Osteocyte (in vitro differentiated cells): Measurements from ENCODE around the gene IGFBP1. TPM values are rescaled to one million over a fixed set of nuclear protein-coding genes. Genes with fewer than 3 reads are reported as not detected.

ENCODE experiments used
- DNase-seq: peaks from one replicate; pipeline ENCODE4 v3.0.0; 2021; ENCODE audit warnings: mixed read lengths; ENCODE audit not compliant: unreplicated experiment; ENCODE audit errors: extremely low spot score
- H3K27ac Mint-ChIP-seq: one replicate; pipeline ENCODE4 v1.8.0; 2021; ENCODE audit warnings: mild to moderate bottlenecking, mixed read lengths; ENCODE audit not compliant: unreplicated experiment
- H3K27me3 Mint-ChIP-seq: one replicate; pipeline ENCODE4 v1.8.0; 2021; ENCODE audit warnings: mixed read lengths; ENCODE audit not compliant: unreplicated experiment
- H3K36me3 Mint-ChIP-seq: one replicate; pipeline ENCODE4 v1.8.0; 2021; ENCODE audit warnings: mixed read lengths; ENCODE audit not compliant: unreplicated experiment
- H3K4me1 Mint-ChIP-seq: one replicate; pipeline ENCODE4 v1.8.0; 2021; ENCODE audit warnings: mixed read lengths; ENCODE audit not compliant: unreplicated experiment
- H3K4me3 Mint-ChIP-seq: one replicate; pipeline ENCODE4 v1.8.0; 2021; ENCODE audit warnings: mild to moderate bottlenecking, moderate library complexity, mixed read lengths; ENCODE audit not compliant: unreplicated experiment
- H3K9me3 Mint-ChIP-seq: one replicate; pipeline ENCODE4 v1.8.0; 2021; ENCODE audit warnings: mixed read lengths; ENCODE audit not compliant: unreplicated experiment
- CTCF ChIP-seq: fragments of 200-600 bp; sonication (generic); IDR thresholded peaks from 2 replicates; pipeline ENCODE4 v1.5.0; 2021; ENCODE audit warnings: antibody characterized with exemption, mild to moderate bottlenecking, moderate library complexity
- total RNA-seq: library from RNA; stranded (reverse); gene quantifications from 2 replicates; pipeline ENCODE4 v1.2.1, GENCODE V29; 2021

Gene IGFBP1
- total RNA-seq, 1 donor from 2014 or later = 2.4 TPM

GRCh38 chr7:45912972-45913371 lies 24.7 kb downstream of the IGFBP1 start:
- H3K27me3 Mint-ChIP-seq = no peaks in the 10 kb centered on the region
- peaks cover 11% of the 10 kb centered on the region for H3K4me1 Mint-ChIP-seq
- no peak for TF ChIP-seq CTCF
- H3K27ac Mint-ChIP-seq = no peak overlapping the region
- H3K36me3 Mint-ChIP-seq = peaks cover 40% of the 10 kb centered on the region
- H3K4me3 Mint-ChIP-seq = no peak overlapping the region
- H3K9me3 Mint-ChIP-seq = peaks cover 8% of the 10 kb centered on the region
- no peak for DNase-seq

- peaks cover 40% of the 10 kb centered on the region for H3K36me3 Mint-ChIP-seq
- peaks cover 31% of the 10 kb centered on the region for H3K4me1 Mint-ChIP-seq
- H3K27ac Mint-ChIP-seq = no peak overlapping the region
- TF ChIP-seq CTCF = no peak
- DNase-seq = no peak
- H3K27me3 Mint-ChIP-seq = no peaks in the 10 kb centered on the region
- H3K9me3 Mint-ChIP-seq = no peaks in the 10 kb centered on the region
- no peak overlapping the region for H3K4me3 Mint-ChIP-seq
Observed at GRCh38 chr7:45914911-45915310, 26.6 kb downstream of the IGFBP1 start.

- H3K36me3 Mint-ChIP-seq = peaks cover 40% of the 10 kb centered on the region
- peak overlapping the region; percentile 66 for H3K27ac Mint-ChIP-seq
- no peaks in the 10 kb centered on the region for H3K9me3 Mint-ChIP-seq
- DNase-seq = no peak
- H3K4me3 Mint-ChIP-seq = no peak overlapping the region
- no peak for TF ChIP-seq CTCF
- H3K27me3 Mint-ChIP-seq = no peaks in the 10 kb centered on the region
- H3K4me1 Mint-ChIP-seq = peaks cover 36% of the 10 kb centered on the region
Observed at GRCh38 chr7:45915606-45916005, 27.3 kb downstream of the IGFBP1 start.

- no peak overlapping the region for H3K27ac Mint-ChIP-seq
- H3K4me1 Mint-ChIP-seq = peaks cover 43% of the 10 kb centered on the region
- TF ChIP-seq CTCF = no peak
- no peak overlapping the region for H3K4me3 Mint-ChIP-seq
- H3K36me3 Mint-ChIP-seq = peaks cover 35% of the 10 kb centered on the region
- no peaks in the 10 kb centered on the region for H3K9me3 Mint-ChIP-seq
- DNase-seq = no peak
- no peaks in the 10 kb centered on the region for H3K27me3 Mint-ChIP-seq
Observed at GRCh38 chr7:45917064-45917463, 28.8 kb downstream of the IGFBP1 start.

- Mint-ChIP-seq H3K9me3 (no peaks in the 10 kb centered on the region), H3K4me1 (peaks cover 49% of the 10 kb centered on the region), H3K4me3 (peak overlapping the region; percentile 87), H3K27me3 (no peaks in the 10 kb centered on the region), H3K36me3 (peaks cover 30% of the 10 kb centered on the region), H3K27ac (no peak overlapping the region)
- TF ChIP-seq CTCF = peak; percentile 96
- DNase-seq = peak; percentile 95
Observed at GRCh38 chr7:45917658-45918057, 29.4 kb downstream of the IGFBP1 start.
